Cardiac muscle cell (in vitro differentiated cells and primary cell): ENCODE results near the gene WASL. TPM values are rescaled to one million over a fixed set of nuclear protein-coding genes. Genes with fewer than 3 reads are reported as not detected.

Experiments used
- DNase-seq, 2 donors: peaks; one replicate each; pipeline versions ENCODE4 v3.0.0 to v3.0.0-alpha.2; 2010 to 2017; ENCODE audit warnings: low read depth in 1 of 2, low spot score in 1 of 2
- H3K27ac ChIP-seq: fragments of 200-600 bp; sonication (generic); 2 replicates; pipeline ENCODE4 v1.5.1; 2016
- H3K27me3 ChIP-seq: fragments of 200-600 bp; sonication (generic); 2 replicates; pipeline ENCODE4 v1.6.0; 2016; ENCODE audit warnings: control low read depth
- H3K36me3 ChIP-seq: fragments of 200-600 bp; sonication (generic); 2 replicates; pipeline ENCODE4 v1.5.1; 2016; ENCODE audit warnings: control low read depth
- H3K4me1 ChIP-seq: fragments of 200-600 bp; sonication (generic); 2 replicates; pipeline ENCODE4 v1.8.1; 2017; ENCODE audit warnings: low read depth, mild to moderate bottlenecking, mixed run types
- H3K4me3 ChIP-seq: fragments of 200-600 bp; sonication (generic); 2 replicates; pipeline ENCODE4 v1.5.1; 2016; ENCODE audit warnings: mild to moderate bottlenecking
- H3K9me3 ChIP-seq: fragments of 200-600 bp; sonication (generic); 2 replicates; pipeline ENCODE4 v1.5.1; 2017; ENCODE audit warnings: low read depth, mild to moderate bottlenecking, control low read depth
- polyA plus RNA-seq: library from polyadenylated mRNA; unstranded; fragments of >200 nt; fragmentation: Nextera tagmentation; extraction: Ambion mirVana; gene quantifications from 2 replicates; pipeline ENCODE4 v1.2.1, GENCODE V29; 2016
- total RNA-seq: library from RNA; depleted of rRNA; stranded (reverse); fragments of >200 nt; gene quantifications from 2 replicates; pipeline ENCODE4 v1.2.3, GENCODE V29; 2016
- TF ChIP-seq, protein P1 (sequence below): IDR thresholded peaks from 2 replicates; pipeline ENCODE4 v1.5.1; 2012; ENCODE audit warnings: low read depth, mild to moderate bottlenecking, low read length

The WASL gene
- total and polyA plus RNA-seq, 2 experiments from 2014 or later = 25.7 to 36.8 TPM

DNA sequence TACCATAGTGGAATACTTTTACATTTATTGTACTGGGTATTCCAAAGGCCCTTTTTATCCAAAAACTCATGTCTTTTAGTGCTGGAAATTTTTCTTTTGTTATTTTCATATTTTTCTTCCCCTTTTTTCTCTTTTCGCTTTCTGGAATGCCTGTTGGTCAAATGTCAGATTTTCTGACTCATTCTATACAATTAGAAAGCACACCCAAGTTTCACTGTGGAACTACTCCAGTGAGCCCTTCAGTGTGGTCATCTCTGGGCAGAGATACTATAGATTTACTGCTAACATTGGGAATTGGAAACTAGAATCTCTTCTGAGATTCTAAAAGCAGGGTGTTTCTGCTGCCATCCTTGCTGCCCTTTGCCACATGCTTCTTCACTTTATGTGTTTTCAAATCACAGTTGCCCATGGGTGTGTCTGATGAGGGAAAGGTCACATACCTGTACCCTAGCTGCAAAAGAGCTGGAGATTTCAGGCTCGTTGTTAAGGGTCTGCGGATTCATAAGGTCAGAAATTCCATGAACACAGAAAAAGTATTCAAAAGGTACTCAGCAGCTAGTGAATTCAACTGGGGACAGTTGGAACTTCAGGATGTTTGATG is 5.6 kb upstream of the WASL start:
- no peak overlapping the region for H3K27ac ChIP-seq

DNA sequence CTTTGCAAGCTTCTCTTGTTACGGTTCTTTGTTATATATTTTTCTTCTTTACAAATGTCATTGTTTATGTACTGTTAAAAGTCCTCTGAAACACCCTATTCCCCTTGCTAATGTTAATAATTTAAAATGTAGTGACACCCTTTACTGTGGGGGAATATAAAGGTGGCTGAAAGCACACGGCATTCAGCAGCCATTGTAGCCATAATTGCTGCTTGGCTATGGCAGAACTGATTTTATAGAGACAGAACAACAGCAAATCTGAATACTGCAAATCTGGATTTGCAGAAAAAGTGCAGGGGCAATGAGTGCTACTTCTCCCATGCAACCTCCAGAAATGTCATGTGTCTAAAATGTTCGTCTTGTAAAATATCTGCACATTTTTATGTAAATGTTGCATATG is 3.7 kb upstream of the WASL start:
- DNase-seq = no peak
- H3K36me3 ChIP-seq = no peaks in the 10 kb centered on the region
- H3K27ac ChIP-seq = no peak overlapping the region
- H3K4me3 ChIP-seq = no peak overlapping the region
- no peaks in the 10 kb centered on the region for H3K27me3 ChIP-seq
- peaks cover 27% of the 10 kb centered on the region for H3K4me1 ChIP-seq
- TF ChIP-seq, protein P1, sequence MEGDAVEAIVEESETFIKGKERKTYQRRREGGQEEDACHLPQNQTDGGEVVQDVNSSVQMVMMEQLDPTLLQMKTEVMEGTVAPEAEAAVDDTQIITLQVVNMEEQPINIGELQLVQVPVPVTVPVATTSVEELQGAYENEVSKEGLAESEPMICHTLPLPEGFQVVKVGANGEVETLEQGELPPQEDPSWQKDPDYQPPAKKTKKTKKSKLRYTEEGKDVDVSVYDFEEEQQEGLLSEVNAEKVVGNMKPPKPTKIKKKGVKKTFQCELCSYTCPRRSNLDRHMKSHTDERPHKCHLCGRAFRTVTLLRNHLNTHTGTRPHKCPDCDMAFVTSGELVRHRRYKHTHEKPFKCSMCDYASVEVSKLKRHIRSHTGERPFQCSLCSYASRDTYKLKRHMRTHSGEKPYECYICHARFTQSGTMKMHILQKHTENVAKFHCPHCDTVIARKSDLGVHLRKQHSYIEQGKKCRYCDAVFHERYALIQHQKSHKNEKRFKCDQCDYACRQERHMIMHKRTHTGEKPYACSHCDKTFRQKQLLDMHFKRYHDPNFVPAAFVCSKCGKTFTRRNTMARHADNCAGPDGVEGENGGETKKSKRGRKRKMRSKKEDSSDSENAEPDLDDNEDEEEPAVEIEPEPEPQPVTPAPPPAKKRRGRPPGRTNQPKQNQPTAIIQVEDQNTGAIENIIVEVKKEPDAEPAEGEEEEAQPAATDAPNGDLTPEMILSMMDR = no peak
- H3K9me3 ChIP-seq = no peaks in the 10 kb centered on the region

More for the DNA sequence above, 5.6 kb upstream of the WASL start:
- Histone ChIP-seq H3K36me3 (no peaks in the 10 kb centered on the region), H3K27me3 (no peaks in the 10 kb centered on the region), H3K4me1 (peaks cover 27% of the 10 kb centered on the region), H3K4me3 (no peak overlapping the region), H3K9me3 (no peaks in the 10 kb centered on the region)
- TF ChIP-seq, protein P1 = no peak
- DNase-seq = no peak

DNA sequence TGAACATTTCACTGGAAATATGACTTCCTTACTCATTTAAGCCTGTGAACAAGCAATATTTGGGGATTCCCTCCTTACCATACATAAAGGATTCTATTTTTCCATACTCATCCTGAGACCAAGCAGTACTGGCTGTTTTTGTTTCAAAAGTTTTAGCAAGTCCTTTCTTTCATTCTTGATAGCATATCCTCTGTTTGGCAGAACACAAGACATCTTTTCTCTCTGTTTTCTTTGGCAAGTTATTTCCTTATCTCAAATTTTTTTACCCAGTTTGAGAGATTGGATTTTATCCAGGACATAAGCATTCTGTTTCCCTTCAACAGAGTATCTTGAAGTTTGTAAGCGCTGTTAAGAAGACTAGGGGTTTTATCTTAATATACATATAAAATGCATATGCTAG is 3.0 kb upstream of the WASL start:
- TF ChIP-seq, protein P1 = no peak
- Histone ChIP-seq H3K27me3 (no peaks in the 10 kb centered on the region), H3K36me3 (no peaks in the 10 kb centered on the region), H3K9me3 (no peaks in the 10 kb centered on the region), H3K4me1 (peaks cover 27% of the 10 kb centered on the region), H3K4me3 (peak overlapping the region; percentile 7), H3K27ac (no peak overlapping the region)
- DNase-seq = peak in 1 of 2 donors; percentile 81

DNA sequence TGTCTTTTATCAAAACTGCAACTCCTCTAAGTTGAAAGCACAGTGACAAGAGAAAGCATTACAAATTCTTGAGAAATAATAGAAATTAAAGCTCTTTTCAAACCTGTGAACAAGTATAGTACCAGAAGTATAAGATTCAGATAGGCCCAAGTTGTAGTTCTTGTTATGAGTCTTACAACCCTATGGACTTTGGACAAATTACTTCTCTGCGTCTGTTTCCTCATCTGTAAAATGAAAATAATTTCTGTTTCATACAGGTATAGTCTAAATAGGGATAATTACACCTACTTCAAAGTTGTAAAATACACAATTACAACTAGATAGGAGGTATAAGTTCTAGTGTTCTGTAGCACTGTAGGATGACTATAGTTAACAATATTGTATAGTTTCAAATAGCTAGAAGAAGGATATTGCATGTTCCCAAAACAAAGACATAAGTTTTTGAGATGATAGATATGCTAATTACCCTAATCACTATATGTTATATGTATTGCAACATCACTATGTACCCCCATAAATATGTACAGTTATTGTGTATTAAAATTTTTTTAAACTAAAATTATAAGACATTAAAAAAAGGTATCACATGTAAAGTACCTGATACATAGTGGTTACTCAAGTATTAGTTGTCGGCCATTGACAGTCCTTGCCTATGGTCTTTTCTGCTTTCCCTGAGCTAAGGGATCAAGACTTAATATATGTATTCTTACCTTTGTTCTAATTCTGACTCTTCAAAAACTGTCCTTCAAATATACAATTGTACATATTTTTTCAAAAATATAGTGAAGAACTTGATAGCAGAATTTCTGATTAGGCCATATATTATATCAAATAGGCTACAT is 1.8 kb upstream of the WASL start:
- peaks cover 37% of the 10 kb centered on the region for H3K4me1 ChIP-seq
- no peaks in the 10 kb centered on the region for H3K27me3 ChIP-seq
- H3K4me3 ChIP-seq = peak overlapping the region; percentile 93
- TF ChIP-seq, protein P1 = no peak
- H3K27ac ChIP-seq = peak overlapping the region; percentile 99
- no peak for DNase-seq
- no peaks in the 10 kb centered on the region for H3K36me3 ChIP-seq
- no peaks in the 10 kb centered on the region for H3K9me3 ChIP-seq

DNA sequence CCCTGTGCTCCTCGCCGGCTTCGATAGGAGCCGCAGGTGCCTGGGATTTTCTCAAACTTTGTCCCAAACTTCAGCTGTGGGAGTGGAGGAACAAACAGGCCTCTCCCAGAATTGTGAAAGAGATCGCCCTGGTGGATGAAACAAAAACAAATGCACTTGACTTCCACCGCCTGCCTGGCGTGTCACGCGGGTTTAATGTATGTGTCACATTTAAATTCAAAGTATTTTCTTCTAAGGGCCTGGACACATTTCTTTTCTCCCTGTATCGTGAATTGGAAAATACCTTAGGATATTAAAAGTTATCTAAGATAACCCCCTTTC is 694 bp upstream of the WASL start:
- Histone ChIP-seq H3K27ac (peak overlapping the region; percentile 99), H3K9me3 (no peaks in the 10 kb centered on the region), H3K4me1 (peaks cover 48% of the 10 kb centered on the region), H3K27me3 (no peaks in the 10 kb centered on the region), H3K36me3 (no peaks in the 10 kb centered on the region), H3K4me3 (peak overlapping the region; percentile 93)
- peak in 1 of 2 donors; percentile 76 for DNase-seq
- TF ChIP-seq, protein P1 = peak; percentile 6
